SIG-M5 (cell line): ENCODE results near the gene TM6SF1.
"Not testable (repeated sequence)": the region's sequence is repeated elsewhere in the genome, so short reads cannot be mapped to it uniquely, and the experiment has no call there.

Source experiments
- DNase-seq: peaks from one replicate; lab custom pipeline; 2025; lab: John Stamatoyannopoulos, UW

TM6SF1 gene

DNA sequence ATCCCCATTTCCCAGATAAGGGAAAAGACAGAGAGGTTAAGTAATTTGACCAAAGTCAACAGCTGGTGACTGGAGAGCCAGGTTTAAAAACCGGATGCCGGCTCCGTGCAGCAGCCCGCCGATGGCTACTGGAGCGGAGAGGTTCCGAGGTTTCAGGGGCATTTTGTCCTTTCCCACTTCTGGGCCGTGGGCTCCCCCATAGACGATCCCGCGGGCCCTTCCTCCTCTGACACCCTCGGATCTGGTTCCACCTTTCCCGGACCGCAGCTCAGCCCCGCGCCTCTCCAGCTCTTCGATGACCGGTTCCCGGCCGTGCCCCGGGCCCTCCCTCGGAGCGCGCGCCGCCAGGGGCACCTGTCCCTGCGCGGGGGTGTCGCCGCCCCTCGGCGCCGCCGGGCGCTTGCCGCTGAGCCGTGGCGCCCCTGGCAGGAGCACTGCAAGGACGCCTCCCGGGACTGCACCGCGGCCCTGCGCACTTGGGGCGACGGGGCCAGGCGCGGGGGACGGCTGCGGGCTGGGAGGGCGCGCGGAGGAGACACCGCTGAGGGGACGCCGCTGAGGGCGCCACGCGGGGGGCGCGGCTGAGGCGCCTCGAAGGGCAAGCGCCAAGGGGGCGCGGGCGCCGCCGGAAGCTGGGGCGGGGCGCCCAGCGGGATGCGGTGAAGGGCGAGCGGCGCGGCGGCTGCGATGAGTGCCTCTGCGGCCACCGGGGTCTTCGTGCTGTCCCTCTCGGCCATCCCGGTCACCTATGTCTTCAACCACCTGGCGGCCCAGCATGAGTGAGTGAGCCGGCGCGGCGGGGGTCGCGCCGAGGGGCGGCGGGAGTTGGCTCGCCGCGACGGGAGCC lies at the start of gene TM6SF1:
TM6SF1 (plus strand) TSS at position 652 of the 847 bp plus-strand sequence; CDS start at position 688, 36 bp downstream.
- DNase-seq = no peak

- DNase-seq = no peak
Observed at GRCh38 chr15:83057696-83058376, 49.6 kb upstream of the TM6SF1 start.

GRCh38 chr15:83061680-83062079 lies 45.8 kb upstream of the TM6SF1 start:
- DNase-seq = no peak

DNA sequence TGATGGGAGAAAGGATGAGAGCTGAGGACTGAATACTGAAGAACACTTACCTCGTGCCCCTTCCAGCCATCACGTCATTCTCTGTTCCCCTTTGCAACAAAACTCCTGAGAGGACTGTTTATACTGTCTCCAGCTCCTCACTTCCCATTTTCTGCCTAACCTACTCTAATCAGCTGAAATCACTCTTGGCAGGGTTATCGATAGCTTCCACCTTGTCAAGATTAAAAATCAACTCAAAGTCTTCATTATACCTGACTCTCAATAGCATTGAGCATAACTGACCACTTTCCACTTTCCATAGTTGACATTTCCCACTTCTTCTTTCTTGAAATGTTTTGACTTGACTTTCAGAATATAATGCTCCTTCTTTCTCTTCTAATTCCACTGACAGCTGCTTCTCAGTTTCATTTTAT lies 44.7 kb upstream of the TM6SF1 start:
- DNase-seq = no peak

- no peak for DNase-seq
Observed at GRCh38 chr15:83063551-83063950, 43.9 kb upstream of the TM6SF1 start.

- no peak for DNase-seq
Observed at GRCh38 chr15:83064859-83065258, 42.6 kb upstream of the TM6SF1 start.

GRCh38 chr15:83065431-83065830 lies 42.0 kb upstream of the TM6SF1 start:
- DNase-seq = no peak

DNA sequence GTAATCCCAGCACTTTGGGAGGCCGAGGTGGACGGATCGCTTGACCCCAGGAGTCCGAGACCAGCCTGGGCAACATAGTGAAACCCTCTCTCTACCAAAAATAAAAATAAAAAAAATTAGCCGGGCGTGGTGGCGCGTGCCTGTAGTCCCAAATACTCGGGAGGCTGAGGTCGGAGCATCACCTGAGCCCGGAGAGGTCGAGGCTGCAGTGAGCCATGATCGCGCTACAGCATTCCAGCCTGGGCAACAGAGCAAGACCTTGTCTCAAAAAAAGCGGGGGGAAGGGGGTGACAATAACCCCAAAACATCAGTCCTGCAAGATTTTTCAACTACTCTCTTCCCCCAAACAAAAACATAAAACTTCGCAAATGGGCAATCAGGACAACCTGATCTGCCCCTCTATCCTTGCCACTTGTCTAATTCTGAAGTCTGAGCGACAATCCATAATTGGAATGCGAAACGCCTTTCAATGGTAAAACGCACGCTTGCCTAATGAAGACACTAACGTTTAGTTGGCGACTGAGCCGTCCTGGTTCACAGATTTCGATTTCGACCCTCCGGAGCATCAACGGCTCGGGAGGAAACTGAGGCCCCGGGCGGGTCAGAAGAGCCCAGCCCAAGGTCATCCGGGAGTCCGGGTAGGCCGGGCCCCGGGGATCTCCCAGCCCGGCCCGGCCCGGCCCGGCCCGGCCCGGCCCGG lies 41.3 kb upstream of the TM6SF1 start:
- no peak for DNase-seq

- DNase-seq = peak; percentile 48
Observed at GRCh38 chr15:83066734-83067637, 40.5 kb upstream of the TM6SF1 start, which contains the start of gene BTBD1. Gene BTBD1 (minus strand): TSS chr15:83067252. CDS start chr15:83067151, 101 bp downstream.

DNA sequence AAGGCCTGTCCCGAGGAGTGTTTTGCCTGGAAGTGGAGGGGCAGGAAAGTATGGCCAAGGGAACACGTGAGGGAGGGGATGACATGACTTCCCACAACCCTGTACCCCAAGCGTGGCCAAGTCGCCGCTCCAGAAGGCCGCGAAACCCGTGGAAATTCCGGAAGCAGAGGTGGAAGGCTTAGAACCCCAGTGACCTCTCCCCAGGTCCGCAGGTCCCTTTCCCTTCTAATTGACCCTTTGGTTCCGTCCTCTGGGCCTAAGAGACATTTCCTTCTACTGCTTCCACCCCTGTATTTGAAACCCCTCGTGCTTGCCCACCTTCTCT lies 39.8 kb upstream of the TM6SF1 start:
- no peak for DNase-seq

GRCh38 chr15:83068054-83068453 lies 39.4 kb upstream of the TM6SF1 start:
- no peak for DNase-seq

- not testable (repeated sequence) for DNase-seq
Observed at GRCh38 chr15:83069211-83069642, 38.2 kb upstream of the TM6SF1 start.

GRCh38 chr15:83077491-83078230 lies 29.8 kb upstream of the TM6SF1 start:
- no peak for DNase-seq

DNA sequence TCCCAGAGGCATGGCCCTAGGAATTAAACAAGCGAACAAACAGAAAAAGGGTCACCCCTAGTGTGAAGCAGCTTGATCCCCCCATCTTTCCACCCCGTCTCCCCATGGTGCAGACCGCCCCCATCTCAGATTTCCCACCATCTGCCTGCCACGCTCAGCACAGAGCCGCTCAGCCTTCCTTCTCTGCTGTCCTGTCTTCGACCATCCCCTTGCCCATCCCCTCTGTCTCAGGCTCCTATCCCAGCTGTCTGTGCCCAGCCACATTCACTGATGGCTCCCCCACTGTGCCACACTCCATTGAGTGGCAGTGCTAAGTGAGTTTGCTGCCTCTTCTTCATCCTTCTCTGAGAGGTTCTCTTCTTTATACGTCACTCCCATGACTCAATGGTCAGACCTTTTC lies 28.7 kb upstream of the TM6SF1 start:
- no peak for DNase-seq

GRCh38 chr15:83081256-83082014 lies 26.0 kb upstream of the TM6SF1 start:
- no peak for DNase-seq

DNA sequence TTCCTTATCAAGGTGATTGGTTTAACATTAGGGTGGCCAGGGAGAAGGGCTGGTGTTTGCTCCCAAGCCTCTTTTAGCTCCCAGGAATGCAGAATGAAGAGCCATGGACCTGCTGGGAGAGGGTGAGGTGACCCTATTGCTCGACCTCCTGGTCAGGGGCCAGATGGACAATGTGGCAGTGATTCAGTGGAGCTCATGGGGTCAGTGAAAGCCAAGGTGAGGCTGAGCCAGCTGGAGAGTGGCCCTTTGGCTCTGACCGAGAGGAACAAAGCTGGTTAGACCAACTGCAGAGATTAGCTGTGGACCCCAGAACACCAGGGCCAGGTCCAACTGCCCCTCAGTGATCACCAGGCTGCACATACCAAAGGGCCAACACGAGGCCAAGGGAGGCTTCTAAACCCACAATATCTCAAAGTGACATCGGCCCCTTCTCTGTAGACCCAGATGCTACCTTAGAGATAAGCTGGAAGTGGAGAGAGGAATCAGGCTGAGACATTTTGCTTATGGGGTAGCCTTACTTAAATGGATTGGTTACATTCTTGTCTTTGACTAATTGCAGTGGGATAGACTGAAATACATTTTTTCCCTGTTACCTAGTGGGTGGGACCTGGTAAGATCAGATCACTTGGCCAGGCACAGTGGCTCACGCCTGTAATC lies 24.6 kb upstream of the TM6SF1 start:
- no peak for DNase-seq

DNA sequence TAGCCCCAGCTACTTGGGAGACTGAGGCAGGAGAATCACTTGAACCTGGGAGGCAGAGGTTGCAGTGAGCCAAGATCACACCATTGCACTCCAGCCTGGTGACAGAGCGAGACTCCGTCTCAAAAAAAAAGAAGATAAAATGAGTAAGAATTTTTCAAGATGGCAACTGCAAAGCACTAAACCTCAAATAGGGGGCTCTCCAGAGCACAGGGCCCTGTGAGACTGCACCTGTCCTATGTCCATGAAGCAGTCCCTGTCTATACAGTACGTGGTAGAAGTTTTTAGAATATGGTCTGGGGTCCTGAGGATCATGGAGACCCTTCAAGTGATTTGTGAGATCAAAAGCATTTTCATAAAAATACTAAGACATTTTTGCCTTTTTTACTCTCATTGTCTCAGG lies 22.0 kb upstream of the TM6SF1 start:
- DNase-seq = not testable (repeated sequence)

- not testable (repeated sequence) for DNase-seq
Observed at GRCh38 chr15:83085864-83086552, 21.4 kb upstream of the TM6SF1 start.

- no peak for DNase-seq
Observed at GRCh38 chr15:83087576-83087975, 19.9 kb upstream of the TM6SF1 start.
